Panc1 (cell line): ENCODE data around the gene TRPV5. TPM values are rescaled to one million over a fixed set of nuclear protein-coding genes. Genes with fewer than 3 reads are reported as not detected.

Source experiments
- ATAC-seq: fragments of 200-7000 bp; cut with Tn5 transposase; 2 replicates; pipeline ENCODE4 v1.9.1; 2020; ENCODE audit warnings: mild to moderate bottlenecking, moderate library complexity
- BruUV-seq: library from RNA; stranded (reverse); fragments of 400-500 nt; replicated peaks from 2 replicates; lab custom pipeline; 2021; lab: Mats Ljungman, UMichigan
- CTCF ChIA-PET: fragments of 300-600 bp; sonication (Branson Sonifier 250); formaldehyde crosslinking; loops from one replicate; lab custom pipeline; 2022; ENCODE audit warnings: antibody characterized with exemption; lab: Charles Lee
- POLR2A ChIA-PET: fragments of 300-600 bp; sonication (Branson Sonifier 250); formaldehyde crosslinking; loops from one replicate; lab custom pipeline; 2022; ENCODE audit warnings: antibody characterized with exemption; lab: Charles Lee
- DNase-seq: peaks from one replicate; pipeline ENCODE4 v3.0.0-alpha.2; 2010; ENCODE audit warnings: low read depth, low spot score
- H3K27ac ChIP-seq: 2 replicates; pipeline ENCODE4 v1.5.1; 2011; ENCODE audit warnings: mild to moderate bottlenecking, low read length, inconsistent platforms
- H3K27me3 ChIP-seq: fragments of 200-500 bp; sonication (Bioruptor generic); 2 replicates; pipeline ENCODE4 v1.6.0; 2014; ENCODE audit warnings: low read length, inconsistent platforms; ENCODE audit not compliant: control insufficient read depth, insufficient read depth
- H3K36me3 ChIP-seq: fragments of 200-500 bp; sonication (Bioruptor generic); 2 replicates; pipeline ENCODE4 v1.5.1; 2014; ENCODE audit warnings: inconsistent platforms, mild to moderate bottlenecking, low read length, moderate library complexity; ENCODE audit not compliant: control insufficient read depth, insufficient read depth
- H3K4me1 ChIP-seq: 2 replicates; pipeline ENCODE4 v1.5.1; 2011; ENCODE audit warnings: inconsistent platforms, mild to moderate bottlenecking, low read length, moderate library complexity; ENCODE audit not compliant: control insufficient read depth, insufficient read depth
- H3K4me3 ChIP-seq, 2 experiments: 2 replicates each; pipeline ENCODE4 v1.5.1; 2011 to 2012; ENCODE audit warnings: low read depth in 2 of 2, low read length in 2 of 2, mild to moderate bottlenecking in 2 of 2, inconsistent platforms in 1 of 2, moderate library complexity in 1 of 2
- H3K9me3 ChIP-seq: fragments of 200-500 bp; sonication (Bioruptor generic); 2 replicates; pipeline ENCODE4 v1.5.1; 2014; ENCODE audit warnings: low read depth, mild to moderate bottlenecking, inconsistent platforms, low read length, moderate library complexity; ENCODE audit not compliant: control insufficient read depth, insufficient read depth
- POLR2AphosphoS5 ChIP-seq: IDR thresholded peaks from 2 replicates; pipeline ENCODE4 v1.6.1; 2012; ENCODE audit warnings: mild to moderate bottlenecking, low read depth, low read length, moderate library complexity
- SIN3A ChIP-seq: IDR thresholded peaks from 2 replicates; pipeline ENCODE4 v1.6.1; 2012; ENCODE audit warnings: low read depth, mild to moderate bottlenecking, low read length, moderate library complexity, borderline replicate concordance; ENCODE audit not compliant: insufficient read depth
- TCF7L2 ChIP-seq: IDR thresholded peaks from 2 replicates; pipeline ENCODE4 v1.6.1; 2011; ENCODE audit warnings: mild to moderate bottlenecking, low read depth, low read length, inconsistent platforms
- in situ Hi-C: cut with HindIII; loops from 2 replicates; pipeline ENCODE4 v1.10.0; 2016; ENCODE audit warnings: low sequenced_read_pairs, low pct_unique_long_range_greater_than_20kb
- intact Hi-C: fragments of 100-400 bp; cut with micrococcal nuclease; formaldehyde crosslinking; loops from one replicate; pipeline ENCODE4 v1.10.0; 2022; ENCODE audit not compliant: unreplicated experiment
- total RNA-seq: library from RNA; stranded (reverse); gene quantifications from one replicate; pipeline ENCODE4 v1.2.1, GENCODE V29; 2021; ENCODE audit not compliant: unreplicated experiment
- TF ChIP-seq, protein P1 (sequence below), 2 experiments: IDR thresholded peaks; 2 replicates each; pipeline ENCODE4 v1.6.1; 2011 to 2012; ENCODE audit warnings: low read depth in 2 of 2, control low read depth in 1 of 2, low read length in 1 of 2, mild to moderate bottlenecking in 1 of 2, moderate library complexity in 1 of 2; ENCODE audit not compliant: insufficient read depth in 1 of 2
- TF ChIP-seq, protein P2 (sequence below): fragments of 450-650 bp; IDR thresholded peaks from 2 replicates; pipeline ENCODE4 v1.5.1; 2017; ENCODE audit warnings: mild to moderate bottlenecking

Gene TRPV5
- total RNA-seq, 1 experiment from 2014 or later: not detected

DNA sequence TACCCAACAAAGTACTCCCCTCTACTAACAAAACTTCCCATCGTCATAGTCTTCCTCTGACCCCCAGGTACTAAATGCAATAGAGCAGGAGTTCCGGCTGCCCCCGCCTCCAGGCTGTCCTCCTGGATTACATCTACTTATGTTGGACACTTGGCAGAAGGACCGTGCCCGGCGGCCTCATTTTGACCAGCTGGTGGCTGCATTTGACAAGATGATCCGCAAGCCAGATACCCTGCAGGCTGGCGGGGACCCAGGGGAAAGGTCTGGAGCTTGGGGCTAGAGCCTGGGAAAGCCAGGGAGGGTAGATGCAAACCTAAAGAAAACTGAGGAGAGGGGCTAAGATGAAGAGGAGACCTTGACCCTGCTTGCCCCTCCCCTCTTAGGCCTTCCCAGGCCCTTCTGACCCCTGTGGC, 63.4 kb downstream of the TRPV5 start:
- CTCF ChIA-PET: interaction anchor here (0.7 kb wide), 1 partner anchor 108 kb away, joined by 3 read pairs; no protein-coding TSS in a partner anchor
- Histone ChIP-seq H3K27me3 (no peaks in the 10 kb centered on the region; the same call in 1 of the 2 replicates), H3K36me3 (no peaks in the 10 kb centered on the region), H3K27ac (no peak overlapping the region), H3K9me3 (no peaks in the 10 kb centered on the region), H3K4me1 (no peaks in the 10 kb centered on the region), H3K4me3 (no peak overlapping the region)
- ATAC-seq (no peak), DNase-seq (no peak)
- intact Hi-C loops (no loop called here), in situ Hi-C loops (no loop called here)
- BruUV-seq: no TSS peak
- POLR2A ChIA-PET: no interaction called here
- TF ChIP-seq POLR2AphosphoS5 (no peak), SIN3A (no peak), TCF7L2 (no peak)
- TF ChIP-seq, protein P1, sequence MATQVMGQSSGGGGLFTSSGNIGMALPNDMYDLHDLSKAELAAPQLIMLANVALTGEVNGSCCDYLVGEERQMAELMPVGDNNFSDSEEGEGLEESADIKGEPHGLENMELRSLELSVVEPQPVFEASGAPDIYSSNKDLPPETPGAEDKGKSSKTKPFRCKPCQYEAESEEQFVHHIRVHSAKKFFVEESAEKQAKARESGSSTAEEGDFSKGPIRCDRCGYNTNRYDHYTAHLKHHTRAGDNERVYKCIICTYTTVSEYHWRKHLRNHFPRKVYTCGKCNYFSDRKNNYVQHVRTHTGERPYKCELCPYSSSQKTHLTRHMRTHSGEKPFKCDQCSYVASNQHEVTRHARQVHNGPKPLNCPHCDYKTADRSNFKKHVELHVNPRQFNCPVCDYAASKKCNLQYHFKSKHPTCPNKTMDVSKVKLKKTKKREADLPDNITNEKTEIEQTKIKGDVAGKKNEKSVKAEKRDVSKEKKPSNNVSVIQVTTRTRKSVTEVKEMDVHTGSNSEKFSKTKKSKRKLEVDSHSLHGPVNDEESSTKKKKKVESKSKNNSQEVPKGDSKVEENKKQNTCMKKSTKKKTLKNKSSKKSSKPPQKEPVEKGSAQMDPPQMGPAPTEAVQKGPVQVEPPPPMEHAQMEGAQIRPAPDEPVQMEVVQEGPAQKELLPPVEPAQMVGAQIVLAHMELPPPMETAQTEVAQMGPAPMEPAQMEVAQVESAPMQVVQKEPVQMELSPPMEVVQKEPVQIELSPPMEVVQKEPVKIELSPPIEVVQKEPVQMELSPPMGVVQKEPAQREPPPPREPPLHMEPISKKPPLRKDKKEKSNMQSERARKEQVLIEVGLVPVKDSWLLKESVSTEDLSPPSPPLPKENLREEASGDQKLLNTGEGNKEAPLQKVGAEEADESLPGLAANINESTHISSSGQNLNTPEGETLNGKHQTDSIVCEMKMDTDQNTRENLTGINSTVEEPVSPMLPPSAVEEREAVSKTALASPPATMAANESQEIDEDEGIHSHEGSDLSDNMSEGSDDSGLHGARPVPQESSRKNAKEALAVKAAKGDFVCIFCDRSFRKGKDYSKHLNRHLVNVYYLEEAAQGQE (IDR thresholded peaks at IDR 0.05; ENCODE audit: insufficient read depth in 1 of 2, low read depth in 2 of 2, low read length in 1 of 2): no peak
- TF ChIP-seq, protein P2, sequence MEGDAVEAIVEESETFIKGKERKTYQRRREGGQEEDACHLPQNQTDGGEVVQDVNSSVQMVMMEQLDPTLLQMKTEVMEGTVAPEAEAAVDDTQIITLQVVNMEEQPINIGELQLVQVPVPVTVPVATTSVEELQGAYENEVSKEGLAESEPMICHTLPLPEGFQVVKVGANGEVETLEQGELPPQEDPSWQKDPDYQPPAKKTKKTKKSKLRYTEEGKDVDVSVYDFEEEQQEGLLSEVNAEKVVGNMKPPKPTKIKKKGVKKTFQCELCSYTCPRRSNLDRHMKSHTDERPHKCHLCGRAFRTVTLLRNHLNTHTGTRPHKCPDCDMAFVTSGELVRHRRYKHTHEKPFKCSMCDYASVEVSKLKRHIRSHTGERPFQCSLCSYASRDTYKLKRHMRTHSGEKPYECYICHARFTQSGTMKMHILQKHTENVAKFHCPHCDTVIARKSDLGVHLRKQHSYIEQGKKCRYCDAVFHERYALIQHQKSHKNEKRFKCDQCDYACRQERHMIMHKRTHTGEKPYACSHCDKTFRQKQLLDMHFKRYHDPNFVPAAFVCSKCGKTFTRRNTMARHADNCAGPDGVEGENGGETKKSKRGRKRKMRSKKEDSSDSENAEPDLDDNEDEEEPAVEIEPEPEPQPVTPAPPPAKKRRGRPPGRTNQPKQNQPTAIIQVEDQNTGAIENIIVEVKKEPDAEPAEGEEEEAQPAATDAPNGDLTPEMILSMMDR: no peak

DNA sequence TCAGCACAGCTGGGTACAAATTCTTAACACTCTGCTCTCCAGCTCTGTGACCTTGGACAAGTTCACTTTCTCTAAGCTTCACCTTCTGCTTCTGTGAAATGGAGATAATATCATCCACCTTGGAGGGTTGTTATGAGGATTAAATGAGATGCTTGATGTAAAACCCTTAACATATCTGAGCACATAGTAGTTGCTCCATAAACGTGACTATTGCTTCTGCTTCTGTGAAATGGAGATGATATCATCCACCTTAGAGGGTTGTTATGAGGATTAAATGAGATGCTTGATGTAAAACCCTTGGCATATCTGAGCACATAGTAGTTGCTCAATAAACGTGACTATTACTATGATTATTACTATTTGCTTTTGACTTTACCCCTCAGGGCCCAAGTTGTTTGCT, 64.1 kb downstream of the TRPV5 start:
- Histone ChIP-seq H3K36me3 (no peaks in the 10 kb centered on the region), H3K27me3 (no peaks in the 10 kb centered on the region; the same call in 1 of the 2 replicates), H3K4me1 (no peaks in the 10 kb centered on the region), H3K4me3 (no peak overlapping the region), H3K9me3 (no peaks in the 10 kb centered on the region), H3K27ac (no peak overlapping the region)
- no TSS peak for BruUV-seq
- no peak for ATAC-seq
- no peak for TF ChIP-seq POLR2AphosphoS5
- CTCF ChIA-PET: no interaction called here
- intact Hi-C loops (no loop called here), in situ Hi-C loops (no loop called here)
- no peak for DNase-seq
- POLR2A ChIA-PET: no interaction called here

DNA sequence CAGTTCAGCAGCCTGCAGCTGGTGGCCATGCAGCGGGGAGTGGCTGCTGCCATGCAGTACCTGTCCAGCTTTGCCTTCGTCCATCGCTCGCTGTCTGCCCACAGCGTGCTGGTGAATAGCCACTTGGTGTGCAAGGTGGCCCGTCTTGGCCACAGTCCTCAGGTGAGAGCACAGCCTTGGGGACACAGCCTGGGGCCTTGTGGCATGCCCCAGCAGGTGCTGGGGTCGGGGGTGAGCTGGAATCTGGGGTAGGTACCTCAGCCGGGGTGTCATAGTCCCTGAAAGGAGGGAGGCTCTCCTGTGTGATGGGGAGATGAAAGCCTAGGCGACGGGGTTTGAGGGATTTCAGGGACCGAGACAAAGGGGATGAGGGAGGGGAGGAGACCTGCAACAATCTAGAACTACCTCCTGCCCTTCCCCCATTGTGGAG, 64.5 kb downstream of the TRPV5 start:
- Histone ChIP-seq H3K4me1 (no peaks in the 10 kb centered on the region), H3K27ac (no peak overlapping the region), H3K9me3 (no peaks in the 10 kb centered on the region), H3K27me3 (no peaks in the 10 kb centered on the region; the same call in 1 of the 2 replicates), H3K4me3 (no peak overlapping the region), H3K36me3 (no peaks in the 10 kb centered on the region)
- no peak for TF ChIP-seq POLR2AphosphoS5
- TF ChIP-seq, protein P1 (IDR thresholded peaks at IDR 0.05; ENCODE audit: insufficient read depth in 1 of 2, low read depth in 2 of 2, low read length in 1 of 2): no peak
- no peak for TF ChIP-seq TCF7L2
- TF ChIP-seq, protein P2: no peak
- TF ChIP-seq SIN3A: no peak
- intact Hi-C loops: no loop called here
- DNase-seq (no peak), ATAC-seq (no peak)
- ChIA-PET POLR2A (no interaction called here), CTCF (no interaction called here)
- in situ Hi-C loops: no loop called here
- BruUV-seq: no TSS peak
